Cerebellar nuclear complex (tissue), 1 donor: ENCODE data around the gene SPANXA2.
"Not testable (repeated sequence)": the region's sequence is repeated elsewhere in the genome, so short reads cannot be mapped to it uniquely, and the experiment has no call there.

Experiments
- DNase-seq, 2 experiments: peaks; one replicate each; lab custom pipeline; 2025; lab: John Stamatoyannopoulos, UW

Gene SPANXA2, protein sequence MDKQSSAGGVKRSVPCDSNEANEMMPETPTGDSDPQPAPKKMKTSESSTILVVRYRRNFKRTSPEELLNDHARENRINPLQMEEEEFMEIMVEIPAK

DNA sequence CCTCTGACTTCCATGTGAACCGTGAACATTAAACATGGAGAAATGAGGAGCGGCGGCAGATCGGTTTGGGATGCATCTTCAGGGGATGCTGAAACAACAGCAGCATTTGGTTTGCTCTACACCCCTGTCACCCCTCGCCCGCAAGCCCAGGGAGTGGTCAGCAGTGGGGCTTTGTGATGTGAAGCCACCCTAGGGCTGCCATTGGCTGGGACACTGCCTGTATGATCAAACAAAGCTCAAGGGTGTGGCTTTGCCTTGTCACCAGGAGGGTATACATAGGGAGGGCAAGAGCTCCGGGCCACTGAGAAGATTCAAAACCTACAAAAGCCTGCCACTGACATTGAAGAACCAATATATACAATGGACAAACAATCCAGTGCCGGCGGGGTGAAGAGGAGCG, at the start of gene SPANXA2:
TSS of gene SPANXA2 (plus strand) at position 301 of the 400 bp plus-strand sequence. CDS start at position 361, 60 bp downstream.
- DNase-seq, result not testable (repeated sequence)

DNA sequence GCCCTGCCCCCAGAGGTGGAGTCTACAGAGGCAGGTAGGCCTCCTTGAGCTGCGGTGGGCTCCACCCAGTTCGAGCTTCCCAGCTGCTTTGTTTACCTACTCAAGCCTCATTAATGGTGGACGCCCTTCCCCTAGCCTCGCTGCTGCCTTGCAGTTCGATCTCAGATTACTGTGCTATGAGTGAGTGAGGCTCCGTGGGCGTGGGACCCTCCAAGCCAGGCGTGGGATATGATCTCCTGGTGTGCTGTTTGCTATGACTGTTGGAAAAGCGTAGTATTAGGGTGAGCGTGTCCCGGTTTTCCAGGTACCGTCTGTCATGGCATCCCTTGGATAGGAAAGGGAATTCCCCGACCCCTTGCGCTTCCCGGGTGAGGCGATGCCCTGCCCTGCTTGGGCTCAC, 47.0 kb upstream of the SPANXA2 start:
- not testable (repeated sequence) for DNase-seq

DNA sequence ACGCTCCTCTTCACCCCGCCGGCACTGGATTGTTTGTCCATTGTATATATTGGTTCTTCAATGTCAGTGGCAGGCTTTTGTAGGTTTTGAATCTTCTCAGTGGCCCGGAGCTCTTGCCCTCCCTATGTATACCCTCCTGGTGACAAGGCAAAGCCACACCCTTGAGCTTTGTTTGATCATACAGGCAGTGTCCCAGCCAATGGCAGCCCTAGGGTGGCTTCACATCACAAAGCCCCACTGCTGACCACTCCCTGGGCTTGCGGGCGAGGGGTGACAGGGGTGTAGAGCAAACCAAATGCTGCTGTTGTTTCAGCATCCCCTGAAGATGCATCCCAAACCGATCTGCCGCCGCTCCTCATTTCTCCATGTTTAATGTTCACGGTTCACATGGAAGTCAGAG, 4.9 kb upstream of the SPANXA2 start, which contains the start of gene SPANXA1:
TSS of gene SPANXA1 (minus strand) at position 101 of the 400 bp plus-strand sequence. CDS start at position 41, 60 bp downstream.
- not testable (repeated sequence) for DNase-seq

DNA sequence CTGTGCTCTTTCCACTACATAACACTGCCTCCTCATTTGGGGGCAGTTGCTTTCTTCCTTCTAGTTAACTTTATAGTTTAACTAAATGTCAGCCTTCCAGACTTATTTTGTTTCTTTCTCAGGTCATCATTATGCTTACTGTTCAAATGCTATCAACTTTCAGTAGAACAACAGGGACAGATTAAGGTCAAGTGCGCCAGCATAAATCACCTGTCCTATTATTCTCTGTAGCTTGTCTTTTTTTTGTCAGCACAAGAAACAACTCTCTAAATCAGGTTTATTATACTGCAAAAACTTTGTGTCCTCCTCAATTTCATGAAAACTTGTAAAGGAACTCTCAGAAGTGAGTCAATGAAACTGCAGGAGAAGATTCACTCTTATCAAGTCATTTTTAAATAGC, 19.6 kb downstream of the SPANXA2 start:
- DNase-seq, result no peak

DNA sequence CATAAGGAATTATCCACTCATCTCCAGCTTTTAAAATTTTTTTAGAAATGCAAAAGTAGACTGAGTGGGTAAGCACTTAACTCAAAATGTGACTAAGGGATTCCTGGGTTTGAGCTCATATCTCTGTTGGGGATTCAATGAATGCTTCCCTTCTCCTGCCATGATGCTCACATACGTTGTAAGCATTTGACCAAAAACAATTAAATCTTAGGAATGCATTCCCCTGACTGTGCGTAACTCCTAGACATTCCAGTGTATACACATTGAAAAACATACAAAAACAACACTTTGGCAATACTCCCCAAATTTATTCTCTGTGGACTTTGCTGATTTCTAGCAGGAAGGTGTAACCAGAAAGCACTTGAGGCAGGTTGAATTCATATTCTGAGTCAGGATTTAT, 29.8 kb downstream of the SPANXA2 start:
- DNase-seq, result no peak

DNA sequence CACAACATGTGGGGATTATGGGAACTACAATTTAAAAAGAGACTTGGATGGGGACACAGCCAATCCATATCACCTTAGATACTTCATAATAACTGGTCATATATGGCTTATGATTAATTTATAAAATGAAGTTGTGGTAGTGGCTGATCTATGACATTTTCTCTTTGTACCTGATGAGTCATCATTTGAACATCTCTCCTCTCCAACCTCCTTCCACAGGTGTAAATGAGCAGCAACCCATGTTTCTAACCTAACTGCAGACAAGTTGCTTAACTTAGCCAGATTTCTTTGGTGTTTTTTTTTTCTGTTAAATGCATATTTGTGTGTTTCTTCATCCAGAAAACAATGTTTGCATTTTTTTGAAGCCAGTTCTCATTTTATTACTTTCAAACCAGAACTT, 42.6 kb downstream of the SPANXA2 start:
- DNase-seq, result no peak

DNA sequence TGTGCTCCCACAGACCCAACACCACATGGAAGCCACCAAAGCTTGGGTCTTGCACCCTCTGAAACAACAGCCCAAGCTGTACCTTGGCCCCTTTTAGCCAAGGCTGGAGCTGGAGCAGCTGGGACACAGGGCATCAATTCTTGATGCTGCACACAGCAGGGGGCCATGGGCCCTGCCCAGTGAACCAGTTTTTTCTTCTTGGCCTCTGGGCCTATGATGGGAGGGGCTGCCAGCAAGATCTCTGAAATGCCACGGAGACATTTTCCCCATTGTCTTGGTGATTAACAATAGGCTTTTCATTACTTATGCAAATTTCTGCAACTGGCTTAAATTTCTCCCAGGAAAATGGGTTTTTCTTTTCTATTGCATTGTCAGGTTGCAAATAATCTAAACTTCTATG, 49.0 kb downstream of the SPANXA2 start:
- DNase-seq, result no peak
